Lower lobe of right lung (tissue), 2 donors: ENCODE data around the gene ADH7. TPM values are rescaled to one million over a fixed set of nuclear protein-coding genes. Genes with fewer than 3 reads are reported as not detected.

Experiments
- ATAC-seq, 2 donors: fragments of 200-7000 bp; cut with Tn5 transposase; one replicate each; pipeline ENCODE4 v1.9.1; 2020 to 2022; ENCODE audit warnings: mild to moderate bottlenecking in 2 of 2, moderate library complexity in 2 of 2
- DNase-seq: peaks from one replicate; pipeline ENCODE4 v3.0.0-alpha.2; 2020
- H3K27ac ChIP-seq: fragments of 200-600 bp; one replicate; pipeline ENCODE4 v1.8.0; 2022
- H3K27me3 ChIP-seq: fragments of 200-600 bp; one replicate; pipeline ENCODE4 v1.8.0; 2022; ENCODE audit warnings: low read depth
- H3K36me3 ChIP-seq: fragments of 200-600 bp; one replicate; pipeline ENCODE4 v1.8.0; 2022; ENCODE audit warnings: mild to moderate bottlenecking
- H3K4me1 ChIP-seq: fragments of 200-600 bp; one replicate; pipeline ENCODE4 v1.8.0; 2022
- H3K4me3 ChIP-seq: fragments of 200-600 bp; one replicate; pipeline ENCODE4 v1.8.0; 2022; ENCODE audit warnings: mild to moderate bottlenecking
- H3K9me3 ChIP-seq: fragments of 200-600 bp; one replicate; pipeline ENCODE4 v1.8.0; 2022
- intact Hi-C: fragments of 100-400 bp; cut with DNase I; formaldehyde crosslinking; loops from one replicate; pipeline ENCODE4 v1.11.0; 2022
- total RNA-seq: library from RNA; stranded (reverse); fragmentation: NEBNext Ultra II Directional; extraction: Animal tissue kit (Norgen Biotek cat#: 25700); gene quantifications from one replicate; pipeline ENCODE4 v1.2.1, GENCODE V29; 2021
- TF ChIP-seq, protein P1 (sequence below): fragments of 200-600 bp; IDR thresholded peaks from one replicate; pipeline ENCODE4 v1.8.0; 2022; ENCODE audit warnings: antibody characterized with exemption, mild to moderate bottlenecking
- donor health status: DM: no; HTN: yes; CAD: no; lungs with severe emphysema.

The ADH7 gene
- total RNA-seq, 1 donor from 2014 or later: 0.47 TPM

DNA sequence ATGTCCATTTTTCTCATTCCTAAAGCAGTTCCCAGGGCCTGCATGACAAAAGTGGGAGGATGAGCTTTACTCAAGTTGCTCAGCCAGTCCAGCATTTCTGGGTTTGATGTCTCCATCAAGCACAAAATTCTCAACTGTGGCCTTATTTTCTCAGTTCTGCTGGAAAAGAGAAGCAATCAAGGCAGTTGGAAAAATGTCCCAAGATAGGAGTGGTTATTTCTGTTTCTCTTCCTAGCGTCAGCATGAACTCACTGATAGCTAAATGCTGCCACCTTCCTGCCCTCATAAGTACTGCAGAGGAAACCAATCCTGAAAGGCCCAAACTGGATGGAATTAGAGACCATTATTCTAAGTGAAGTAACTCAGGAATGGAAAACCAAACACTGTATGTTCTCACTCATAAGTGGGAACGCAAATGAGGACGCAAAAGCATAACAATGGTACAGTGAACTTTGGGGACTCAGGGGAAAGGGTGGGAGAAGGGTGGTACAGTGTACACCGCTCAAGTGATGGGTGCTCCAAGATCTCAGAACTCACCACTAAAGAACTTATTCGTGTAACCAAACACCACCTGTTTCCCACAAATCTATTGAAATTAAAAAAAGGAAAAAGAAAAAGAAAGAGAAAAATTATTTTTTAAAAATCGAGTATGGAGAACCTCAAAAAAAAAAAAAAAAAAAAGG lies 29.6 kb downstream of the ADH7 start:
- Histone ChIP-seq H3K9me3 (no peaks in the 10 kb centered on the region), H3K4me1 (peaks cover 18% of the 10 kb centered on the region), H3K4me3 (no peak overlapping the region), H3K27ac (peak overlapping the region; percentile 72), H3K36me3 (no peaks in the 10 kb centered on the region), H3K27me3 (no peaks in the 10 kb centered on the region)
- intact Hi-C loops: loop anchor here (10.0 kb wide), 1 partner anchor 281 kb away; no protein-coding TSS in a partner anchor
- DNase-seq (no peak), ATAC-seq (peak; percentile 77 to 84)
- TF ChIP-seq, protein P1, sequence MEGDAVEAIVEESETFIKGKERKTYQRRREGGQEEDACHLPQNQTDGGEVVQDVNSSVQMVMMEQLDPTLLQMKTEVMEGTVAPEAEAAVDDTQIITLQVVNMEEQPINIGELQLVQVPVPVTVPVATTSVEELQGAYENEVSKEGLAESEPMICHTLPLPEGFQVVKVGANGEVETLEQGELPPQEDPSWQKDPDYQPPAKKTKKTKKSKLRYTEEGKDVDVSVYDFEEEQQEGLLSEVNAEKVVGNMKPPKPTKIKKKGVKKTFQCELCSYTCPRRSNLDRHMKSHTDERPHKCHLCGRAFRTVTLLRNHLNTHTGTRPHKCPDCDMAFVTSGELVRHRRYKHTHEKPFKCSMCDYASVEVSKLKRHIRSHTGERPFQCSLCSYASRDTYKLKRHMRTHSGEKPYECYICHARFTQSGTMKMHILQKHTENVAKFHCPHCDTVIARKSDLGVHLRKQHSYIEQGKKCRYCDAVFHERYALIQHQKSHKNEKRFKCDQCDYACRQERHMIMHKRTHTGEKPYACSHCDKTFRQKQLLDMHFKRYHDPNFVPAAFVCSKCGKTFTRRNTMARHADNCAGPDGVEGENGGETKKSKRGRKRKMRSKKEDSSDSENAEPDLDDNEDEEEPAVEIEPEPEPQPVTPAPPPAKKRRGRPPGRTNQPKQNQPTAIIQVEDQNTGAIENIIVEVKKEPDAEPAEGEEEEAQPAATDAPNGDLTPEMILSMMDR: peak; percentile 92

DNA sequence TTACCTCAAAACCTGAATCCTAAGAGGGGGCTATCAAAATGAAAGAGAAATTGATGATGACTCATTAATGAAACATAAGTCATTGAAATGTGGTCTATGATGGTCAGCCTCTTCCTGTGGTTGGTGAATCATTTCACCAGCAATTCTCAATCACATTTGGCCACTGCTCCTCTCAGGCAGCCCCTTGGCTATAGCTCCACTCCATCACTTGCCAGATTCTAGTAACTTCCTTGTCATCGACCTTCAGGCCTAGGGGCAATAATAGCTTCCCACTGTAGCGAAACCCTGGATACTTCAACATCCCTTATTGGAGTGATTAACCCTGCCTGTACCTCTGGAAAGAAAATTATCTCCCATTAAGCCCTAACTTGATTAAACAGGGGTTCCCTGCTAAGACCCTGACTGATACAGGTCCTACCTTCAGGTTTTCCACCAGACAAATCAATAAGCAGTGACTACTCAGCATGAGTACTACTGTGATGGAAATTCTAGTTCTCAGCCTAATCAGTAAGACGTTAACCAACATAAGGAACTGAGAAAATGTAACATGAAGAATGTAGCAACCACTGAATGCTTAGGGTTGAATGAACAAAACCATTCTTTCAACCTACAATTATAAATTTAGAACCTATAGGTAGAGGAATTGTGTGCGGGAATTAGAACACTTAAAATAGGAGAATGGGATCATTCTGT lies 30.4 kb downstream of the ADH7 start:
- Histone ChIP-seq H3K36me3 (no peaks in the 10 kb centered on the region), H3K4me3 (no peak overlapping the region), H3K4me1 (peaks cover 18% of the 10 kb centered on the region), H3K27me3 (no peaks in the 10 kb centered on the region), H3K9me3 (no peaks in the 10 kb centered on the region), H3K27ac (peak overlapping the region; percentile 72)
- no peak for DNase-seq
- TF ChIP-seq, protein P1: no peak
- intact Hi-C loops: loop anchor here (10.0 kb wide), 1 partner anchor 280 kb away; no protein-coding TSS in a partner anchor
- peak; percentile 31 to 67 for ATAC-seq

DNA sequence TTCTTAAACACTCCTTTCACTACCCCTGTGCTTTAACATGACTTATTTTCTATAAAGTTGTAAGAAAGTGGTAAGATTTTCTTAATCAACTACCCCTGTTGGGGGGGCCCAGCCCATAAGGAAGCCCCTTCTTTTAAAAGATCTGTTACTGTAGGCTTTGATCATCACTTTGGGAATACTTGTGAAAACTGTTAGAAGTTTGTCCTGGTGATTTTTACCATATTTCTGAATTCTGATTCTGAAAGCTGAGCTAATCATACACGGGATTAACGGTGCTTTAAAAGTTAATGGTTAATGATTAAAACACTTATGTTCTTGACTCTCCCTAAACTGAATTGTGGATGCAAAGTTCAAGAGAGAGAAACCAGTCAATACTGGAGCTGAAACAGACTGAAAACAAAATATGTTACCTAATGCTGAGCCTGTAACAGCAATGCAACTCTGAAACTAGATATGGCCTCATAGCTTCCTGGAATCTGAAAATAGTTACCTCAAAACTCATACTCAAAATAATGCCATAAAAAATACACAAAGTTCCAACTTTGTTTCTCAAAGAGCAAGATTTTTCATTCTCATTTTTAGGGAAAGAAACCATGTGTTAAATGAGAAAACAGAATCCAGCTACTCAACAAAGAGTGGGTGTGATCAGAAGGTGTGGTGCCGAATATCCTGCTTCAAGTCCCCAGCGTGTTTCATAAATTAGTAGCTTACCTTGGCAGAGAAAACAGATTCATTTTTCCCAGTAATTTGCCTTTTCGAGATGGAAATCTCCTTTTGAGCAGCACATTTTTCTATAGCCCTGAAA lies 31.6 kb downstream of the ADH7 start:
- H3K36me3 ChIP-seq: no peaks in the 10 kb centered on the region
- no peaks in the 10 kb centered on the region for H3K9me3 ChIP-seq
- intact Hi-C loops: loop anchor here (10.0 kb wide), 1 partner anchor 279 kb away; no protein-coding TSS in a partner anchor
- no peak for DNase-seq
- H3K4me3 ChIP-seq: no peak overlapping the region
- peaks cover 18% of the 10 kb centered on the region for H3K4me1 ChIP-seq
- H3K27ac ChIP-seq: peak overlapping the region; percentile 72
- H3K27me3 ChIP-seq: no peaks in the 10 kb centered on the region
- ATAC-seq: peak; percentile 73 to 83
- TF ChIP-seq, protein P1: no peak

DNA sequence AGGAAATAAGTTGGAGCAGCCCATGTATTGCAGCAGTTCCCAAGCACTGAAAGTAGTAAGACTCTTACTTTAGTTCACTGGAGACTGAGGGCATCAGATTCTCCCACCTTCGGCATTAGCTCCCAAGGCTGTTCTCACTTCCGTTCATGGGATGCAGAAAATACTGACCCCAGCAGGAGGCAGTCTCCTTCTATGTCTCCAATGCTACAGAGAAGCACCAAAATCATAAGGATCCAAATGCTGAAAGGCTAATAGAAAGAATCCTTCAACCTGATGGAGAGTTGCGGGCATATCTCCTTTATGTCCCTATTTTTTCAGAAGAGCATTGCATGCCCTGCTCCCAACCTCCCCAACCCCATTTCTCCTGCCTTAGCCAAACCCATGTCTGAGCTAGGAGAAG lies 32.4 kb downstream of the ADH7 start:
- H3K4me3 ChIP-seq: no peak overlapping the region
- ATAC-seq (no peak), DNase-seq (no peak)
- no peaks in the 10 kb centered on the region for H3K9me3 ChIP-seq
- H3K27ac ChIP-seq: peak overlapping the region; percentile 72
- peaks cover 18% of the 10 kb centered on the region for H3K4me1 ChIP-seq
- H3K27me3 ChIP-seq: no peaks in the 10 kb centered on the region
- intact Hi-C loops: loop anchor here (10.0 kb wide), 1 partner anchor 278 kb away; no protein-coding TSS in a partner anchor
- TF ChIP-seq, protein P1: no peak
- no peaks in the 10 kb centered on the region for H3K36me3 ChIP-seq

DNA sequence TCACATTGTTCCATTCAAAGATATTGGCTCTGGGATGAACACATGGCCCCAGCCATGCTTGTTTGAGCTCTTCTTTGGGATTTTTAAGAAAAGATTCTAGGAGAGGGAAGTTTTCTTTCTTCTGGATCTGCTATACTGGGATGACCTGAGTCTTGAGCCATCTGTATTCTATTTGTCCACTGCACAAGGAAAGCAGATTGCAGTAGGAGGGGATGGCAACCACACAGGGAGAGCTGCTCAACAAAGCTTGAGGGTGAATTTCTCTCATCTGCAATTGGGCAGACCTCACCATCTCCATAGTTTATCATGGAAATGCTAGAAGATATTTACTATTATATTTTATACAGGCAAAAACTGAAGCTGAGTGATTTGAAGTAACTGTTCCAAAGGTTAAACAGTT lies 34.3 kb downstream of the ADH7 start:
- no peaks in the 10 kb centered on the region for H3K9me3 ChIP-seq
- H3K27ac ChIP-seq: no peak overlapping the region
- no peak overlapping the region for H3K4me3 ChIP-seq
- no peaks in the 10 kb centered on the region for H3K27me3 ChIP-seq
- H3K36me3 ChIP-seq: no peaks in the 10 kb centered on the region
- DNase-seq (no peak), ATAC-seq (no peak)
- intact Hi-C loops: loop anchor here (10.0 kb wide), 1 partner anchor 276 kb away; no protein-coding TSS in a partner anchor
- peaks cover 18% of the 10 kb centered on the region for H3K4me1 ChIP-seq
- TF ChIP-seq, protein P1: no peak
